ENCODE measurements around the gene POLR3B.
"Not testable (repeated sequence)": the region's sequence is repeated elsewhere in the genome, so short reads cannot be mapped to it uniquely, and the experiment has no call there.

POLR3B gene

DNA sequence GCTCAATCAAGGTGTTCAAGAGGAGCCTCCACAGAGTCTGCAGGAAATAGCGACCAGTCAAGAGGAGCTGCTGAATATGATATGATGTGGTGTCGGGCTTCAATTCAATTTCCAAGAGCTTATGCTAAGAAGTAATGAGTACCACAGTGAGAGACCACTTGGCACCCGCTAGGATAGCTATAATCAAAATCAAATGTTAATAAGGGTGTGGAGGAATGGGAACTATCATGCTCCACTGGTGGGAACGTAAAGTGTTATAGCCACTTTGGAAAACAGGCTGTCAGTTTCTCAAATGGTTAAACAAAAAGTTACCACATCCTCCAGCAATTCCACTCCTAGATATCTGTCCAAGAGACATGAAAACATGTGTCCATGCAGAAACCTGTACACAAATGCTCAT, 6.7 kb downstream of the POLR3B start:
- Histone ChIP-seq H3K4me1 (ENCODE audit: low read depth, poor library complexity, severe bottlenecking) (no peaks in the 10 kb centered on the region), H3K4me2 (no peak overlapping the region), H3K4me3 (IDR thresholded peaks at IDR 0.05; ENCODE audit: insufficient read depth, low read depth, low read length) (no peak overlapping the region), H3K79me2 (ENCODE audit: insufficient read depth, low read depth) (peaks cover 11% of the 10 kb centered on the region; the same call in 1 of the 2 replicates), H2AFZ (ENCODE audit: low read depth) (no peak overlapping the region), H3K27ac (no peak overlapping the region), H3K9ac (no peak overlapping the region), H3K36me3 (ENCODE audit: insufficient read depth) (no peaks in the 10 kb centered on the region), H4K20me1 (ENCODE audit: insufficient read depth) (no peaks in the 10 kb centered on the region), H3K27me3 (ENCODE audit: insufficient read depth, low read depth) (no peaks in the 10 kb centered on the region)
- TF ChIP-seq, protein P1, sequence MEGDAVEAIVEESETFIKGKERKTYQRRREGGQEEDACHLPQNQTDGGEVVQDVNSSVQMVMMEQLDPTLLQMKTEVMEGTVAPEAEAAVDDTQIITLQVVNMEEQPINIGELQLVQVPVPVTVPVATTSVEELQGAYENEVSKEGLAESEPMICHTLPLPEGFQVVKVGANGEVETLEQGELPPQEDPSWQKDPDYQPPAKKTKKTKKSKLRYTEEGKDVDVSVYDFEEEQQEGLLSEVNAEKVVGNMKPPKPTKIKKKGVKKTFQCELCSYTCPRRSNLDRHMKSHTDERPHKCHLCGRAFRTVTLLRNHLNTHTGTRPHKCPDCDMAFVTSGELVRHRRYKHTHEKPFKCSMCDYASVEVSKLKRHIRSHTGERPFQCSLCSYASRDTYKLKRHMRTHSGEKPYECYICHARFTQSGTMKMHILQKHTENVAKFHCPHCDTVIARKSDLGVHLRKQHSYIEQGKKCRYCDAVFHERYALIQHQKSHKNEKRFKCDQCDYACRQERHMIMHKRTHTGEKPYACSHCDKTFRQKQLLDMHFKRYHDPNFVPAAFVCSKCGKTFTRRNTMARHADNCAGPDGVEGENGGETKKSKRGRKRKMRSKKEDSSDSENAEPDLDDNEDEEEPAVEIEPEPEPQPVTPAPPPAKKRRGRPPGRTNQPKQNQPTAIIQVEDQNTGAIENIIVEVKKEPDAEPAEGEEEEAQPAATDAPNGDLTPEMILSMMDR (conservative IDR thresholded peaks at IDR 0.05; ENCODE audit: low read depth, low read length) = no peak

DNA sequence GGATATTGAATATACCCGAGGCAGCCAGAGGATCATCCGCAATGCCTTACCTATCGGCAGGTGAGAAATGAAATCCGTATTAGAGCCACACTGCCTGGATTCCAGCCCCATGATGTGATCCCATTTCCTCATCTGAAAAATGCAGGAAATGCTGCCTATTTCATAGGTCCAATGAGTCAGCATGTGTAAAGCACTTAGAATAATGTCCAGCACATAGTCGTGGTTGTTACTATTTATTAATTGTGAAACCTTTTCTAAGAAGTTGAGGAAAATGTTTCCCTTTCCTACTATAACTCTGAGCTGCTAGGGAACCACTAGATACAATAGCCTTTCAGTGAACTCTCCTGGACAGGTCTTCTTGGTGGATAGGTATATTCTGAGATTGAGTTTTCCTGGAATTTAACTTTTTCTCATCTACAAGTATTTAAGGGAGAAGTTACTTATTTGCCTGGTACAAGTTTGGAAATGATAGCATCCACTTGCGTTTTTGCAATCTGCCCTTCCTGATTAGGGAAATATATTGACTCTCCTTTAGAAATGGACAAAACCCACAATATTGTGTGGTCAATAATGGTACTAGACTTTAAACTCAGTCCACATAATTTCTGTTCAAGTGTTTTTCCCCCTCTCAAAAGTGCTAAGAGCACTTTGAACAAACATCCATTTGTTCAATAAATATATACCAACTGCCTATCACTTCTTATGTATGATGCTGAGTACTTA, 12.2 kb downstream of the POLR3B start:
- H3K27me3 ChIP-seq (ENCODE audit: insufficient read depth, low read depth) = no peaks in the 10 kb centered on the region
- TF ChIP-seq, protein P1 (conservative IDR thresholded peaks at IDR 0.05; ENCODE audit: low read depth, low read length) = no peak
- H4K20me1 ChIP-seq (ENCODE audit: insufficient read depth) = no peaks in the 10 kb centered on the region
- H2AFZ ChIP-seq (ENCODE audit: low read depth) = no peak overlapping the region
- H3K79me2 ChIP-seq (ENCODE audit: insufficient read depth, low read depth) = no peaks in the 10 kb centered on the region
- H3K27ac ChIP-seq = no peak overlapping the region
- H3K9ac ChIP-seq = no peak overlapping the region
- H3K4me2 ChIP-seq = no peak overlapping the region
- no peaks in the 10 kb centered on the region for H3K36me3 ChIP-seq (ENCODE audit: insufficient read depth)
- H3K4me1 ChIP-seq (ENCODE audit: low read depth, poor library complexity, severe bottlenecking) = no peaks in the 10 kb centered on the region
- no peak overlapping the region for H3K4me3 ChIP-seq (IDR thresholded peaks at IDR 0.05; ENCODE audit: insufficient read depth, low read depth, low read length)

DNA sequence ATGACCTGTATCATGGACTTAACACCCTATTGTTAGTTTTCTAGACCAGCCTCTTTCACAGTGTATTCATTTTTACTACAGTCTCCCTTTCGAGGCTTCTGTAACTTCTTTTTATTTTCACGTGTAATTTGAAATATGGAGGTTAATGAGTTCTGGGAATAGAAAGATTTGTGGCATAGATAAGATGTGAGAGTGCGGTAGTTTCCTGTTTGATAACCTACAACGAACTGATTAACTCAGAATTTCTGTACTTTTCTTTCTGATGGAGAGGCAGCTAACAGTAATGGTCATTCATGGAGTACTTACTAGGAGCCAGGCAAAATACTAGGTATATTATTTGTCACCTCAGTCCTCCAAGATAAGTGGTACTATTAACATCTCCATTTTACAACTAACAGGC, 21.2 kb downstream of the POLR3B start:
- Histone ChIP-seq H3K79me2 (ENCODE audit: insufficient read depth, low read depth) (no peaks in the 10 kb centered on the region), H3K27me3 (ENCODE audit: insufficient read depth, low read depth) (no peaks in the 10 kb centered on the region), H4K20me1 (ENCODE audit: insufficient read depth) (no peaks in the 10 kb centered on the region), H3K27ac (no peak overlapping the region), H3K4me2 (no peak overlapping the region), H2AFZ (ENCODE audit: low read depth) (no peak overlapping the region), H3K36me3 (ENCODE audit: insufficient read depth) (no peaks in the 10 kb centered on the region), H3K4me3 (IDR thresholded peaks at IDR 0.05; ENCODE audit: insufficient read depth, low read depth, low read length) (no peak overlapping the region), H3K4me1 (ENCODE audit: low read depth, poor library complexity, severe bottlenecking) (no peaks in the 10 kb centered on the region), H3K9ac (no peak overlapping the region)
- TF ChIP-seq, protein P1 (conservative IDR thresholded peaks at IDR 0.05; ENCODE audit: low read depth, low read length) = no peak

DNA sequence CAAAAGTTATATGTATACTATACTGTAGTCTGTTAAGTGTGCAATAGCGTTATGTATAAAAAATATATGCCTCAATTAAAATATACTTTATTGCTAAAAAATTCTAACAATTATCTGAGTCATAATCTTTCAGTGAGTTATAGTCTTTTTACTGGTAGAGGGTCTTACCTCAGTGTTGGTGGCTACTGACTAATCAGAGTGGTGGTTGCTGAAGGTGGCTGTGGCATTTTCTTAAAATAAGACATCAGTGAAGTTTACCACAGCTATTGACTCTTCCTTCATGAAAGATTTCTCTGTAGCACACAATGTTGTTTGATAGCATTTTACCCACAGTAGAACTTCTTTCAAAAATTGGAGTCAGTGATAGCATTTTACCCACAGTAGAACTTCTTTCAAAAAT, 23.4 kb downstream of the POLR3B start:
- Histone ChIP-seq H3K36me3 (ENCODE audit: insufficient read depth) (no peaks in the 10 kb centered on the region), H3K9ac (no peak overlapping the region), H3K4me2 (no peak overlapping the region), H4K20me1 (ENCODE audit: insufficient read depth) (no peaks in the 10 kb centered on the region), H3K79me2 (ENCODE audit: insufficient read depth, low read depth) (no peaks in the 10 kb centered on the region), H3K4me3 (IDR thresholded peaks at IDR 0.05; ENCODE audit: insufficient read depth, low read depth, low read length) (no peak overlapping the region), H2AFZ (ENCODE audit: low read depth) (no peak overlapping the region), H3K4me1 (ENCODE audit: low read depth, poor library complexity, severe bottlenecking) (no peaks in the 10 kb centered on the region), H3K27ac (no peak overlapping the region), H3K27me3 (ENCODE audit: insufficient read depth, low read depth) (no peaks in the 10 kb centered on the region)
- TF ChIP-seq, protein P1 (conservative IDR thresholded peaks at IDR 0.05; ENCODE audit: low read depth, low read length) = no peak

DNA sequence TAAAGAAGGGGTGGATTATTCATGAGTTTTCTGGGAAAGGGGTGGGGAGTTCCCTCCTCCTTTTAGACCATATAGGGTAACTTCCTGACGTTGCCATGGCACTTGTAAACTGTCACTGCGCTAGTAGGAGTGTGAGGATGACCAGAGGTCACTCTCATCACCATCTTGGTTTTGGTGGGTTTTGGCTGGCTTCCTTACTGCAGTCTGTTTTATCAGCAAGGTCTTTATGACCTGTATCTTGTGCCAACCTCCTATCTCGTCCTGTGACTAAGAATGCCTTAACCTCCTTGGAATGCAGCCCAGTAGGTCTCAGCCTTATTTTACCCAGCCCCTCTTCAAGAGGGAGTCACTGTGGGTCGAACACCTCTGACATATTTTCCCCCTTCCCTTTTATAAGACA, 24.3 kb downstream of the POLR3B start:
- not testable (repeated sequence) for H3K4me3 ChIP-seq (IDR thresholded peaks at IDR 0.05; ENCODE audit: insufficient read depth, low read depth, low read length); H3K4me1 ChIP-seq (ENCODE audit: low read depth, poor library complexity, severe bottlenecking); H2AFZ ChIP-seq (ENCODE audit: low read depth); H3K79me2 ChIP-seq (ENCODE audit: insufficient read depth, low read depth); H3K4me2 ChIP-seq; H3K9ac ChIP-seq; H3K27me3 ChIP-seq (ENCODE audit: insufficient read depth, low read depth); H3K36me3 ChIP-seq (ENCODE audit: insufficient read depth); H4K20me1 ChIP-seq (ENCODE audit: insufficient read depth); H3K27ac ChIP-seq
